PC-9 (cell line): ENCODE results near the gene MS4A3.
"Not testable (repeated sequence)": the region's sequence is repeated elsewhere in the genome, so short reads cannot be mapped to it uniquely, and the experiment has no call there.

Experiments used
- CTCF ChIP-seq: fragments of 200-600 bp; sonication (generic); conservative IDR thresholded peaks from 2 replicates; pipeline ENCODE4 v1.6.1; 2017; ENCODE audit warnings: mixed run types, antibody characterized with exemption, mild to moderate bottlenecking, moderate library complexity
- EZH2 ChIP-seq: fragments of 200-600 bp; sonication (generic); IDR thresholded peaks from 2 replicates; pipeline ENCODE4 v1.8.0; 2017; ENCODE audit warnings: antibody characterized with exemption, low read depth

GRCh38 chr11:60020376-60020775, 36.1 kb upstream of the MS4A3 start:
- not testable (repeated sequence) for TF ChIP-seq CTCF, EZH2
